GM12892 (cell line): ENCODE data around the gene REEP3.
"Not testable (repeated sequence)": the region's sequence is repeated elsewhere in the genome, so short reads cannot be mapped to it uniquely, and the experiment has no call there.

ENCODE experiments used
- POLR2A ChIP-seq: IDR thresholded peaks from 2 replicates; pipeline ENCODE4 v1.6.1; 2011; ENCODE audit warnings: low read depth, low read length, control low read depth
- POLR2AphosphoS5 ChIP-seq: IDR thresholded peaks from 2 replicates; pipeline ENCODE4 v1.6.1; 2011; ENCODE audit warnings: low read depth, low read length, control low read depth

GRCh38 chr10:63492317-63492690 is 28.9 kb upstream of the REEP3 start:
- TF ChIP-seq POLR2A, POLR2AphosphoS5: not testable (repeated sequence)
